CD4-positive, alpha-beta T cell treated with Interleukin-4 for 1 hour (primary cell): ENCODE data around the gene CIBAR2.

ENCODE experiments used
- DNase-seq, 2 donors: peaks; one replicate each; pipeline ENCODE4 v3.0.0-alpha.2; 2020 to 2022

The CIBAR2 gene

GRCh38 chr16:85112364-85112763 lies at the start of gene CIBAR2:
CIBAR2 (minus strand) TSS chr16:85112472; CDS start chr16:85112352, 120 bp downstream.
- no peak for DNase-seq

GRCh38 chr16:85159179-85159980 lies 47.1 kb upstream of the CIBAR2 start:
- DNase-seq, result no peak

- no peak for DNase-seq
Measured at GRCh38 chr16:85158743-85159178, 46.5 kb upstream of the CIBAR2 start.

- peak; percentile 23 to 37 for DNase-seq
Measured at GRCh38 chr16:85157813-85158742, 45.8 kb upstream of the CIBAR2 start.

- DNase-seq, result no peak
Measured at GRCh38 chr16:85157372-85157771, 45.1 kb upstream of the CIBAR2 start.

GRCh38 chr16:85156869-85157268 lies 44.6 kb upstream of the CIBAR2 start:
- no peak for DNase-seq

GRCh38 chr16:85156440-85156839 lies 44.2 kb upstream of the CIBAR2 start:
- no peak for DNase-seq

GRCh38 chr16:85153656-85154091 lies 41.4 kb upstream of the CIBAR2 start:
- no peak for DNase-seq

GRCh38 chr16:85153046-85153445 lies 40.8 kb upstream of the CIBAR2 start:
- no peak for DNase-seq

- no peak for DNase-seq
Measured at GRCh38 chr16:85152414-85153030, 40.2 kb upstream of the CIBAR2 start.

- no peak for DNase-seq
Measured at GRCh38 chr16:85151603-85152413, 39.5 kb upstream of the CIBAR2 start.

GRCh38 chr16:85151079-85151602 lies 38.9 kb upstream of the CIBAR2 start:
- DNase-seq, result no peak

GRCh38 chr16:85150331-85150940 lies 38.2 kb upstream of the CIBAR2 start:
- no peak for DNase-seq

GRCh38 chr16:85149776-85150175 lies 37.5 kb upstream of the CIBAR2 start:
- DNase-seq, result no peak

- DNase-seq, result no peak
Measured at GRCh38 chr16:85148931-85149330, 36.7 kb upstream of the CIBAR2 start.

- no peak for DNase-seq
Measured at GRCh38 chr16:85146922-85147651, 34.8 kb upstream of the CIBAR2 start.

- no peak for DNase-seq
Measured at GRCh38 chr16:85146532-85146797, 34.2 kb upstream of the CIBAR2 start.

GRCh38 chr16:85145734-85146531 lies 33.7 kb upstream of the CIBAR2 start:
- no peak for DNase-seq

GRCh38 chr16:85145188-85145587 lies 32.9 kb upstream of the CIBAR2 start:
- DNase-seq, result no peak
